ENCODE data around the gene JAKMIP2. TPM values are rescaled to one million over a fixed set of nuclear protein-coding genes. Genes with fewer than 3 reads are reported as not detected.

Gene JAKMIP2
- total RNA-seq, 1 donor from 2014 or later, result 1.8 TPM

DNA sequence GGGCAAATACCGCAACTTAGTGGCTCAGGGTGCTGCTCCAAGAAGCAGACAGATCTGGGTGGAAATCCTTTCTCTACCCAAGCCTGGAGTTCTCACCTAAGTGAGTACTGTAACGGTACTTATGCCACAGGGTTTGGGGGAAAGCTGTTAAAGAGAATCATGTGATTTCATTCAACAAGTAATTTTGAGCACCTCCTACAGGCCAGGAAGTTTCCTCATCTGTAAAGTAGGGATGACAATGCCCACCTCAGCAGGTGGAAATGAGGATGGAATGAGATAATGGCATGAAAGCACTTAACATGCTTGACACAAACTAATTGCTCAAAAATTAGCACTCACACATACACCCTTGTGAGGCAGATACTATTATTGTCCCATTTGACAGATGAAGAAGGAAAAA lies 114.1 kb downstream of the JAKMIP2 start:
- Mint-ChIP-seq H3K36me3 (ENCODE audit: unreplicated experiment) (no peaks in the 10 kb centered on the region), H3K4me1 (ENCODE audit: unreplicated experiment) (no peaks in the 10 kb centered on the region), H3K4me3 (ENCODE audit: unreplicated experiment) (no peak overlapping the region), H3K27ac (ENCODE audit: unreplicated experiment) (no peak overlapping the region), H3K9me3 (ENCODE audit: unreplicated experiment) (no peaks in the 10 kb centered on the region), H3K27me3 (ENCODE audit: unreplicated experiment) (no peaks in the 10 kb centered on the region)
- no peak for DNase-seq (ENCODE audit: extremely low spot score, unreplicated experiment)
- TF ChIP-seq, protein P1, sequence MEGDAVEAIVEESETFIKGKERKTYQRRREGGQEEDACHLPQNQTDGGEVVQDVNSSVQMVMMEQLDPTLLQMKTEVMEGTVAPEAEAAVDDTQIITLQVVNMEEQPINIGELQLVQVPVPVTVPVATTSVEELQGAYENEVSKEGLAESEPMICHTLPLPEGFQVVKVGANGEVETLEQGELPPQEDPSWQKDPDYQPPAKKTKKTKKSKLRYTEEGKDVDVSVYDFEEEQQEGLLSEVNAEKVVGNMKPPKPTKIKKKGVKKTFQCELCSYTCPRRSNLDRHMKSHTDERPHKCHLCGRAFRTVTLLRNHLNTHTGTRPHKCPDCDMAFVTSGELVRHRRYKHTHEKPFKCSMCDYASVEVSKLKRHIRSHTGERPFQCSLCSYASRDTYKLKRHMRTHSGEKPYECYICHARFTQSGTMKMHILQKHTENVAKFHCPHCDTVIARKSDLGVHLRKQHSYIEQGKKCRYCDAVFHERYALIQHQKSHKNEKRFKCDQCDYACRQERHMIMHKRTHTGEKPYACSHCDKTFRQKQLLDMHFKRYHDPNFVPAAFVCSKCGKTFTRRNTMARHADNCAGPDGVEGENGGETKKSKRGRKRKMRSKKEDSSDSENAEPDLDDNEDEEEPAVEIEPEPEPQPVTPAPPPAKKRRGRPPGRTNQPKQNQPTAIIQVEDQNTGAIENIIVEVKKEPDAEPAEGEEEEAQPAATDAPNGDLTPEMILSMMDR (IDR thresholded peaks at IDR 0.05), result no peak

DNA sequence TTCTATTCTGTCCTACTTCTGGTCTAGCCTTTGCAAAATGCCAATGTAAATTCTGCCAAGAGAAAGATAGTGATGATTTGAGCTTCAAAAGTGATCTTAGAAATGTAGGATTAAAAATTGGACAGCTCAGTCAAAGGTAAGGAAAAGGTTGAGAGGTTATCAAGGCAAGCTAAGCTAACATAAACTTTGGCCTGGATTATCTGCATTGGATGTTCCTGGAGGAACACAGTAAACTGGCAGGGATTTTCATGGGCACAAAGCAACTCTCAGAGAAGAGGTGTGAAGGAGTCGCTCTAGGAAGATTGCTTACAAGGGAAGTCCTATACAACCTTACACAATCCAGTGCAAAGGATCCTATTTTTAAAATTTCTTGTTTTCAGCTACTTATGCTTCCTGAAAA lies 115.2 kb downstream of the JAKMIP2 start:
- no peak overlapping the region for H3K27ac Mint-ChIP-seq (ENCODE audit: unreplicated experiment)
- no peaks in the 10 kb centered on the region for H3K27me3 Mint-ChIP-seq (ENCODE audit: unreplicated experiment)
- H3K4me1 Mint-ChIP-seq (ENCODE audit: unreplicated experiment), result no peaks in the 10 kb centered on the region
- TF ChIP-seq, protein P1 (IDR thresholded peaks at IDR 0.05), result no peak
- H3K36me3 Mint-ChIP-seq (ENCODE audit: unreplicated experiment), result no peaks in the 10 kb centered on the region
- no peak overlapping the region for H3K4me3 Mint-ChIP-seq (ENCODE audit: unreplicated experiment)
- DNase-seq (ENCODE audit: extremely low spot score, unreplicated experiment), result no peak
- H3K9me3 Mint-ChIP-seq (ENCODE audit: unreplicated experiment), result no peaks in the 10 kb centered on the region

DNA sequence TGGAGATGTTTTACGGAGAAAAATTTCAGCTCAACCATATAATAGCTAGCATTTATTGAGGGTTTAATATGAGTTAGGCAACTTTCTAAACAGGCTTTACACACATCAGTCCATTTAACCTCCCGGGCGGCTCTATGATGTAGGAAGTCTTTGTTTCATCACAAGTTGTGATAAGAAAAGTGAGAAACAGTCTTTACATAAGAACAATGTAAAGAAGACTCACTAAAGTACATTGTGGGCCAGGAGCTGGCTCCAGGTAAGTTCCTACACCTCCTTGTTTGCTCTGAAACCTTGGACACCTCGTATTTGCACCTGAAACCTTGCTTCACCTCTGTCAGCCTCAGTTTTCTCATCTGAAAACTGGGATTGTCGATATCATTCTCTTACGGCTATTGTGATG lies 116.1 kb downstream of the JAKMIP2 start:
- H3K4me1 Mint-ChIP-seq (ENCODE audit: unreplicated experiment), result no peaks in the 10 kb centered on the region
- TF ChIP-seq, protein P1 (IDR thresholded peaks at IDR 0.05), result no peak
- DNase-seq (ENCODE audit: extremely low spot score, unreplicated experiment), result no peak
- no peaks in the 10 kb centered on the region for H3K36me3 Mint-ChIP-seq (ENCODE audit: unreplicated experiment)
- no peak overlapping the region for H3K27ac Mint-ChIP-seq (ENCODE audit: unreplicated experiment)
- no peak overlapping the region for H3K4me3 Mint-ChIP-seq (ENCODE audit: unreplicated experiment)
- no peaks in the 10 kb centered on the region for H3K9me3 Mint-ChIP-seq (ENCODE audit: unreplicated experiment)
- H3K27me3 Mint-ChIP-seq (ENCODE audit: unreplicated experiment), result no peaks in the 10 kb centered on the region

DNA sequence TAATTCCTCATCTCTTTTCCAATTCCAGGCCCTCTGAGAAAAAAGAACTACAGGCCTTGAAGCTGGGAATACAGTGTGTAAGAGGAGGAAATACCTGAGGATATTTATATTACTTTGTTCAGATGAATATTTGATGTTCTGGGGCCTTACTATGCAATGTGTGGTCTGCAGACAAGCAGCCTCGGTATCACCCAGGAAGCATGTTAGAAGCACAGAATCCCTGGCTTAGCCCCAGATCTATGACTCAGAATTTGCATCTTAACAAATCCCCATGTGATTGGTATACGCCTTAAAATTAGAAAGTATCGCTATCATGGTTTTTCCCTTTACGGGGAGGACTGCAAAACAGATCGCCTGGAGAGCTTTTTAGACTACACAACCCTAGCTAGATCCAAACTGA lies 121.0 kb downstream of the JAKMIP2 start:
- H3K9me3 Mint-ChIP-seq (ENCODE audit: unreplicated experiment), result peaks cover 2% of the 10 kb centered on the region
- DNase-seq (ENCODE audit: extremely low spot score, unreplicated experiment), result no peak

GRCh38 chr5:147659166-147659929 lies 123.2 kb downstream of the JAKMIP2 start:
- TF ChIP-seq, protein P1 (IDR thresholded peaks at IDR 0.05), result no peak
- Mint-ChIP-seq H3K4me3 (ENCODE audit: unreplicated experiment) (no peak overlapping the region), H3K27ac (ENCODE audit: unreplicated experiment) (no peak overlapping the region), H3K36me3 (ENCODE audit: unreplicated experiment) (peaks cover 5% of the 10 kb centered on the region), H3K4me1 (ENCODE audit: unreplicated experiment) (no peaks in the 10 kb centered on the region), H3K9me3 (ENCODE audit: unreplicated experiment) (peaks cover 14% of the 10 kb centered on the region), H3K27me3 (ENCODE audit: unreplicated experiment) (no peaks in the 10 kb centered on the region)
- no peak for DNase-seq (ENCODE audit: extremely low spot score, unreplicated experiment)

More for the DNA sequence above, 121.0 kb downstream of the JAKMIP2 start:
- no peak overlapping the region for H3K4me3 Mint-ChIP-seq (ENCODE audit: unreplicated experiment)
- H3K36me3 Mint-ChIP-seq (ENCODE audit: unreplicated experiment), result peaks cover 5% of the 10 kb centered on the region
- TF ChIP-seq, protein P1 (IDR thresholded peaks at IDR 0.05), result no peak
- H3K27me3 Mint-ChIP-seq (ENCODE audit: unreplicated experiment), result no peaks in the 10 kb centered on the region
- no peaks in the 10 kb centered on the region for H3K4me1 Mint-ChIP-seq (ENCODE audit: unreplicated experiment)
- H3K27ac Mint-ChIP-seq (ENCODE audit: unreplicated experiment), result no peak overlapping the region

Measured in osteocyte (in vitro differentiated cells).